Measurements from ENCODE around the gene HMGXB3.
"Not testable (repeated sequence)": the region's sequence is repeated elsewhere in the genome, so short reads cannot be mapped to it uniquely, and the experiment has no call there.

HMGXB3 gene

GRCh38 chr5:150068961-150069645 is 68.6 kb downstream of the HMGXB3 start:
- no peak for DNase-seq (ENCODE audit: low read depth in 2 of 2)

- DNase-seq (ENCODE audit: low read depth in 2 of 2): no peak
Observed at GRCh38 chr5:150069672-150070627, 69.4 kb downstream of the HMGXB3 start.

- no peak for DNase-seq (ENCODE audit: low read depth in 2 of 2)
Observed at GRCh38 chr5:150070821-150071220, 70.3 kb downstream of the HMGXB3 start.

GRCh38 chr5:150073086-150073625 is 72.6 kb downstream of the HMGXB3 start:
- DNase-seq (ENCODE audit: low read depth in 2 of 2): no peak

- no peak for DNase-seq (ENCODE audit: low read depth in 2 of 2)
Observed at GRCh38 chr5:150073677-150074076, 73.1 kb downstream of the HMGXB3 start.

GRCh38 chr5:150075233-150075632 is 74.7 kb downstream of the HMGXB3 start:
- no peak for DNase-seq (ENCODE audit: low read depth in 2 of 2)

GRCh38 chr5:150075806-150076205 is 75.3 kb downstream of the HMGXB3 start:
- no peak for DNase-seq (ENCODE audit: low read depth in 2 of 2)

- DNase-seq (ENCODE audit: low read depth in 2 of 2): no peak
Observed at GRCh38 chr5:150077060-150077459, 76.5 kb downstream of the HMGXB3 start.

- no peak for DNase-seq (ENCODE audit: low read depth in 2 of 2)
Observed at GRCh38 chr5:150077996-150078801, 77.7 kb downstream of the HMGXB3 start.

- no peak for DNase-seq (ENCODE audit: low read depth in 2 of 2)
Observed at GRCh38 chr5:150078802-150079689, 78.5 kb downstream of the HMGXB3 start.

GRCh38 chr5:150079909-150080461 is 79.4 kb downstream of the HMGXB3 start:
- DNase-seq (ENCODE audit: low read depth in 2 of 2): no peak

GRCh38 chr5:150080696-150081435 is 80.3 kb downstream of the HMGXB3 start:
- DNase-seq (ENCODE audit: low read depth in 2 of 2): no peak

GRCh38 chr5:150081541-150082283 is 81.2 kb downstream of the HMGXB3 start:
- DNase-seq (ENCODE audit: low read depth in 2 of 2): no peak

GRCh38 chr5:150082374-150082773 is 81.8 kb downstream of the HMGXB3 start:
- DNase-seq (ENCODE audit: low read depth in 2 of 2): no peak

- DNase-seq (ENCODE audit: low read depth in 2 of 2): no peak
Observed at GRCh38 chr5:150082889-150083288, 82.3 kb downstream of the HMGXB3 start.

- DNase-seq (ENCODE audit: low read depth in 2 of 2): not testable (repeated sequence)
Observed at GRCh38 chr5:150084754-150085153, 84.2 kb downstream of the HMGXB3 start.

GRCh38 chr5:150085191-150085912 is 84.8 kb downstream of the HMGXB3 start:
- no peak for DNase-seq (ENCODE audit: low read depth in 2 of 2)

All from stimulated activated CD4-positive, alpha-beta T cell treated with anti-CD3 and anti-CD28 coated beads, Interleukin-1b, Interleukin-23, amount 100 ng/mL, for 1 hour (primary cell).